ENCODE results near the gene CNEP1R1. TPM values are rescaled to one million over a fixed set of nuclear protein-coding genes. Genes with fewer than 3 reads are reported as not detected.

Gene CNEP1R1
- total RNA-seq, 1 donor from 2014 or later = 32.7 TPM

DNA sequence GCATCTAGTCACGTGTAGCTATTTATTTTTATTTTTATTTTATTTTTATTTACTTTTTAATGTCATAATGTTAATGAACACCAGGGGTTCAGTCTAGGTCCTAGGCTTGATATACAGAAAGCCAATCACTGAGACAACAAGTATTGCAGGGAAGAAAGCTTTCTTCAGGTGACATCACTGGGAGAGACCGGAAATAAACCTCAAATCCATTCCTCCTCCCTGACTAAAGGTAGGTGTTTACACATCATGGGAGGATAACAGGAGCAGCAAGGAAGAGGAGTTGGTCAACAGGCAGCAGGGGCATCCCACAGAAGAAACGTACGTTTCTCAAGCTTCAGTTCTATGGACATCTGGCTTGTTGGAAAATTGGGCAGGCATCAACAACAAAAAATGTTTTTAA, 31.2 kb downstream of the CNEP1R1 start:
- no peak overlapping the region for H3K27ac Mint-ChIP-seq (ENCODE audit: unreplicated experiment)
- no peaks in the 10 kb centered on the region for H3K4me1 Mint-ChIP-seq (ENCODE audit: unreplicated experiment)
- no peaks in the 10 kb centered on the region for H3K36me3 Mint-ChIP-seq (ENCODE audit: low read depth, unreplicated experiment)
- no peak for TF ChIP-seq CTCF (IDR thresholded peaks at IDR 0.05; ENCODE audit: unreplicated experiment)
- DNase-seq (ENCODE audit: low spot score) = no peak
- H3K27me3 Mint-ChIP-seq (ENCODE audit: unreplicated experiment) = no peaks in the 10 kb centered on the region
- H3K4me3 Mint-ChIP-seq (ENCODE audit: unreplicated experiment) = no peak overlapping the region
- H3K9me3 Mint-ChIP-seq (ENCODE audit: unreplicated experiment) = no peaks in the 10 kb centered on the region

DNA sequence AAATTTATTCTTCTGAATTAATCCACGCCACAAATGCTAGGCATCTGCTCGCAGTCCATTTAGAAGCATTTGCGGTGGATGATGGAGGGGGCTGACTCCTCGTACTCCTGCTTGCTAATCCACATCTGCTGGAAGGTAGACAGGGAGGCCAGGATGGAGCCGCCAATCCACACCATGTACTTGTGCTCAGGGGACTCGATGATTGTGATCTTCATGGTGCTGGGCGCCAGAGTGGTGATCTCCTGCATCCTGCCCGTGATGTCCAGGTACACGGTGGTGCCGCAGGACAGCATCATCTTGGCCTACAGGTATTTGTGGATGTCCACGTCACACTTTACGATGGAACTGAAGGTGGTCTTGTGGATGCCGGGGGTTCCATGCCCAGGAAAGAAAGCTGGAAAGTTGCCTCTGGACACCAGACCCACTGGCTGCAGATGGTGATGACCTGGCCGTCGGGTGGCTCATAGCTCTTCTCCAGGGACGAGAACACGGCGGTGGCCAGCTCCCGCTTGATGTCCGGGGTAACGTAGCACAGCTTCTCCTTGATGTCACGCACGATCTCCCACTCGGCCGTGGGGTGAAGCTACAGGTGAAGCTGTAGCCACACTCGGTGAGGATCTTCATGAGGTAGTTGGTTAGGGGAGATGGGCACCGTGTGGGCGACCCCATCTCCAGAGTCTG, 33.2 kb downstream of the CNEP1R1 start:
- H3K27ac Mint-ChIP-seq (ENCODE audit: unreplicated experiment) = no peak overlapping the region
- H3K9me3 Mint-ChIP-seq (ENCODE audit: unreplicated experiment) = no peaks in the 10 kb centered on the region
- DNase-seq (ENCODE audit: low spot score) = no peak
- no peaks in the 10 kb centered on the region for H3K4me1 Mint-ChIP-seq (ENCODE audit: unreplicated experiment)
- peaks cover 3% of the 10 kb centered on the region for H3K27me3 Mint-ChIP-seq (ENCODE audit: unreplicated experiment)
- no peaks in the 10 kb centered on the region for H3K36me3 Mint-ChIP-seq (ENCODE audit: low read depth, unreplicated experiment)
- H3K4me3 Mint-ChIP-seq (ENCODE audit: unreplicated experiment) = no peak overlapping the region
- no peak for TF ChIP-seq CTCF (IDR thresholded peaks at IDR 0.05; ENCODE audit: unreplicated experiment)

DNA sequence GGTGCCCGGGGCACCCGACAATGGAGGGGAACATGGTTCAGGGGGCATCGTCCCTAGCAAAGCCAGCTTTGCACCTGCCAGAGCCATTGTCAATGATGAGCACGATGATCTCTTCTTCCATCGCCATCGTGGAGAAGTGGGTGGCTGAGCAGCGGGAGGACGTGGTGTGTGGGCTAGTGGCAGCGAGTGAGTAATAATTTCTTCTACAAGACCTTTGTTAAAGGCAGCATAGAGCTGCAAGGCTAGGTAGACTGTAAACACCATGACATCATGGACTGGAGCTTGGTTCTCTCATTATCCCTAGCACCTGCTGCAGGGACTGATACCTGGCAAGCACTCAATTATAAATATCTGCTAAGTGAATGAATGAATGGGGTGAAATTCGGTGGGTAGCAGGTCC, 34.1 kb downstream of the CNEP1R1 start:
- Mint-ChIP-seq H3K9me3 (ENCODE audit: unreplicated experiment) (no peaks in the 10 kb centered on the region), H3K27ac (ENCODE audit: unreplicated experiment) (no peak overlapping the region)
- no peak for DNase-seq (ENCODE audit: low spot score)

DNA sequence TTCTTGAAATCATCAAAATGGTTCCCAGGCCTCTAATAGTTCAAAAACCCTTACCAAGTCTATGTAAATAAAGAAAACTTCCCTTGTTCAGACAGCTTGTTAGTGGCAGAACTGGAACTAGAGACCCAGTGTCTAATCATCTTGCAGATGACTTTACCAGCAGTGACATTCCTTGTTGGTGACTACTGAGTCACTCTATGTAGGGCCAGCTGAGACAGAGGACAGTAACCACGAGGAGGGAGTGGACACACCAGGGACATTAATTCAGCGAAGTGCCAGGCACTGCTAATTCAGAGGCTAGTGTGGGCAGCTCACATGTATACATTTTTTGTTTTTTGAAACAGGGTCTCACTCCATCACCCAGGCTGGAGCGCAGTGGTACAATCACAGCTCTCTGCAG, 34.6 kb downstream of the CNEP1R1 start:
- H3K4me3 Mint-ChIP-seq (ENCODE audit: unreplicated experiment) = no peak overlapping the region
- no peaks in the 10 kb centered on the region for H3K4me1 Mint-ChIP-seq (ENCODE audit: unreplicated experiment)
- no peak for DNase-seq (ENCODE audit: low spot score)
- no peaks in the 10 kb centered on the region for H3K9me3 Mint-ChIP-seq (ENCODE audit: unreplicated experiment)
- no peak for TF ChIP-seq CTCF (IDR thresholded peaks at IDR 0.05; ENCODE audit: unreplicated experiment)
- H3K27ac Mint-ChIP-seq (ENCODE audit: unreplicated experiment) = no peak overlapping the region
- H3K36me3 Mint-ChIP-seq (ENCODE audit: low read depth, unreplicated experiment) = no peaks in the 10 kb centered on the region
- H3K27me3 Mint-ChIP-seq (ENCODE audit: unreplicated experiment) = peaks cover 5% of the 10 kb centered on the region

More for the DNA sequence above, 34.1 kb downstream of the CNEP1R1 start:
- Mint-ChIP-seq H3K4me1 (ENCODE audit: unreplicated experiment) (no peaks in the 10 kb centered on the region), H3K36me3 (ENCODE audit: low read depth, unreplicated experiment) (no peaks in the 10 kb centered on the region), H3K27me3 (ENCODE audit: unreplicated experiment) (peaks cover 5% of the 10 kb centered on the region), H3K4me3 (ENCODE audit: unreplicated experiment) (no peak overlapping the region)
- TF ChIP-seq CTCF (IDR thresholded peaks at IDR 0.05; ENCODE audit: unreplicated experiment) = no peak

DNA sequence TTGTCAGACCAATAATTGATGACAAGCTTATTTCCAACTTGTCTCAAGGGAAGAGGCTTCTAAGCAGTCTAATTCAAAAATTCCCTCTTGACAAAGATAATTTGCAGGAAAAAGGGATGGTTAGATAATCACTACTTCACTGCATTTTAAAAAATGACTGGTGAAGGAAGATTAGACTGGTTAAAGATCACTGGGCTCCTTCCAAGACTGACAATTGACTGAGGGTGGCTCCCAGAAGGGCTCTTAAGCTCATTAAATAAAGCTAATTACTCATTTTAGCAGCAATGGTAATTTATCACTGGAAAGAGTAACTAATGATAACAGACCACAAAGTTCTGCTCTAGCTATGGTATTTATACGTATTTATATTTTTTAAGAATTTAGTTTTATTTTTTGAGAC, 36.3 kb downstream of the CNEP1R1 start:
- H3K4me3 Mint-ChIP-seq (ENCODE audit: unreplicated experiment) = no peak overlapping the region
- no peak for DNase-seq (ENCODE audit: low spot score)
- peaks cover 3% of the 10 kb centered on the region for H3K4me1 Mint-ChIP-seq (ENCODE audit: unreplicated experiment)
- no peak overlapping the region for H3K27ac Mint-ChIP-seq (ENCODE audit: unreplicated experiment)
- no peaks in the 10 kb centered on the region for H3K9me3 Mint-ChIP-seq (ENCODE audit: unreplicated experiment)
- no peaks in the 10 kb centered on the region for H3K36me3 Mint-ChIP-seq (ENCODE audit: low read depth, unreplicated experiment)
- peaks cover 6% of the 10 kb centered on the region for H3K27me3 Mint-ChIP-seq (ENCODE audit: unreplicated experiment)
- TF ChIP-seq CTCF (IDR thresholded peaks at IDR 0.05; ENCODE audit: unreplicated experiment) = no peak
